GM18520 (cell line): ENCODE results near the gene ZNF787.
"Not testable (repeated sequence)": the region's sequence is repeated elsewhere in the genome, so short reads cannot be mapped to it uniquely, and the experiment has no call there.

Experiments used
- ATAC-seq: cut with Tn5 transposase; IDR thresholded peaks from one replicate; pipeline ENCODE4 v1.9.1; 2021; ENCODE audit not compliant: unreplicated experiment

The ZNF787 gene

GRCh38 chr19:56106397-56106849 is 14.7 kb downstream of the ZNF787 start:
- no peak for ATAC-seq

GRCh38 chr19:56105831-56106396 is 15.2 kb downstream of the ZNF787 start:
- not testable (repeated sequence) for ATAC-seq

GRCh38 chr19:56105090-56105701 is 15.9 kb downstream of the ZNF787 start:
- no peak for ATAC-seq

- no peak for ATAC-seq
Observed at GRCh38 chr19:56104423-56104822, 16.7 kb downstream of the ZNF787 start.

- no peak for ATAC-seq
Observed at GRCh38 chr19:56103027-56103614, 18.0 kb downstream of the ZNF787 start.

- ATAC-seq = no peak
Observed at GRCh38 chr19:56101746-56102535, 19.2 kb downstream of the ZNF787 start.

GRCh38 chr19:56101095-56101494 is 20.0 kb downstream of the ZNF787 start:
- no peak for ATAC-seq

GRCh38 chr19:56099638-56100539 is 21.2 kb downstream of the ZNF787 start:
- ATAC-seq = no peak

- ATAC-seq = no peak
Observed at GRCh38 chr19:56098731-56099568, 22.1 kb downstream of the ZNF787 start.

- not testable (repeated sequence) for ATAC-seq
Observed at GRCh38 chr19:56098237-56098636, 22.9 kb downstream of the ZNF787 start.

GRCh38 chr19:56097776-56098175 is 23.3 kb downstream of the ZNF787 start:
- no peak for ATAC-seq

GRCh38 chr19:56097306-56097705 is 23.8 kb downstream of the ZNF787 start:
- no peak for ATAC-seq

- no peak for ATAC-seq
Observed at GRCh38 chr19:56096665-56097064, 24.4 kb downstream of the ZNF787 start.

- no peak for ATAC-seq
Observed at GRCh38 chr19:56094449-56094848, 26.6 kb downstream of the ZNF787 start.

GRCh38 chr19:56092685-56093631 is 28.1 kb downstream of the ZNF787 start:
- ATAC-seq = no peak

- no peak for ATAC-seq
Observed at GRCh38 chr19:56091751-56092546, 29.1 kb downstream of the ZNF787 start.

GRCh38 chr19:56091066-56091490 is 30.0 kb downstream of the ZNF787 start:
- ATAC-seq = no peak

GRCh38 chr19:56089344-56089743 is 31.8 kb downstream of the ZNF787 start:
- ATAC-seq = no peak
